MM.1S (cell line): ENCODE data around the gene PELI1.
A peak's percentile ranks its signal among the peaks of the same experiment; 100 is the strongest.

Experiments
- DNase-seq: peaks from one replicate; pipeline ENCODE4 v3.0.0-alpha.2; 2015
- H2AFZ ChIP-seq: fragments of 300-600 bp; sonication (generic); 2 replicates; pipeline ENCODE4 v1.6.0; 2016; ENCODE audit warnings: antibody characterized with exemption, low read length
- H3F3A ChIP-seq: fragments of 300-600 bp; sonication (generic); 2 replicates; pipeline ENCODE4 v1.6.1; 2016; ENCODE audit warnings: mild to moderate bottlenecking, antibody characterized with exemption, low read length, moderate library complexity, mixed read lengths; ENCODE audit not compliant: insufficient read depth
- H3K27ac ChIP-seq: fragments of 300-600 bp; sonication (generic); 2 replicates; pipeline ENCODE4 v1.5.1; 2016; ENCODE audit warnings: mild to moderate bottlenecking, low read length
- H3K27me3 ChIP-seq: fragments of 300-600 bp; sonication (generic); replicated peaks from 2 replicates; pipeline ENCODE4 v1.6.0; 2016; ENCODE audit warnings: low read length; ENCODE audit not compliant: insufficient read depth
- H3K36me3 ChIP-seq: fragments of 300-600 bp; sonication (generic); replicated peaks from 2 replicates; pipeline ENCODE4 v1.6.1; 2016; ENCODE audit warnings: mild to moderate bottlenecking, low read length, mixed read lengths; ENCODE audit not compliant: insufficient read depth
- H3K4me1 ChIP-seq: fragments of 300-600 bp; sonication (generic); 2 replicates; pipeline ENCODE4 v1.6.1; 2016; ENCODE audit warnings: low read length, mixed read lengths
- H3K4me2 ChIP-seq: fragments of 300-600 bp; sonication (generic); 2 replicates; pipeline ENCODE4 v1.6.0; 2016; ENCODE audit warnings: low read depth, low read length
- H3K4me3 ChIP-seq: fragments of 300-600 bp; sonication (generic); 2 replicates; pipeline ENCODE4 v1.5.1; 2016; ENCODE audit warnings: low read length, mixed read lengths
- H3K79me2 ChIP-seq: fragments of 300-600 bp; sonication (generic); 2 replicates; pipeline ENCODE4 v1.6.1; 2016; ENCODE audit warnings: mixed run types, low read length, mixed read lengths
- H3K9ac ChIP-seq: fragments of 300-600 bp; sonication (generic); 2 replicates; pipeline ENCODE4 v1.6.1; 2016; ENCODE audit warnings: low read length, mixed read lengths
- H3K9me2 ChIP-seq: fragments of 300-600 bp; sonication (generic); replicated peaks from 2 replicates; pipeline ENCODE4 v1.6.1; 2016; ENCODE audit warnings: mild to moderate bottlenecking, low read length, mixed read lengths; ENCODE audit not compliant: insufficient read depth
- H3K9me3 ChIP-seq: fragments of 300-600 bp; sonication (generic); replicated peaks from 2 replicates; pipeline ENCODE4 v1.6.1; 2016; ENCODE audit warnings: mild to moderate bottlenecking, low read length, mixed read lengths; ENCODE audit not compliant: insufficient read depth
- H4K20me1 ChIP-seq: fragments of 300-600 bp; sonication (generic); 2 replicates; pipeline ENCODE4 v1.6.1; 2016; ENCODE audit warnings: mild to moderate bottlenecking, low read length, moderate library complexity, mixed read lengths; ENCODE audit not compliant: insufficient read depth
- EZH2 ChIP-seq: fragments of 300-600 bp; sonication (generic); optimal IDR thresholded peaks from 2 replicates; pipeline ENCODE3; 2017; ENCODE audit warnings: low read depth, mild to moderate bottlenecking, antibody characterized with exemption, low read length, mixed read lengths
- EZH2phosphoT487 ChIP-seq: fragments of 300-600 bp; sonication (generic); IDR thresholded peaks from 2 replicates; pipeline ENCODE4 v1.6.1; 2018; ENCODE audit warnings: antibody characterized with exemption, low read length
- TF ChIP-seq, protein P1 (sequence below): fragments of 300-600 bp; sonication (generic); IDR thresholded peaks from 2 replicates; pipeline ENCODE4 v1.5.1; 2016; ENCODE audit warnings: antibody characterized with exemption, low read length, mixed read lengths

The PELI1 gene

DNA sequence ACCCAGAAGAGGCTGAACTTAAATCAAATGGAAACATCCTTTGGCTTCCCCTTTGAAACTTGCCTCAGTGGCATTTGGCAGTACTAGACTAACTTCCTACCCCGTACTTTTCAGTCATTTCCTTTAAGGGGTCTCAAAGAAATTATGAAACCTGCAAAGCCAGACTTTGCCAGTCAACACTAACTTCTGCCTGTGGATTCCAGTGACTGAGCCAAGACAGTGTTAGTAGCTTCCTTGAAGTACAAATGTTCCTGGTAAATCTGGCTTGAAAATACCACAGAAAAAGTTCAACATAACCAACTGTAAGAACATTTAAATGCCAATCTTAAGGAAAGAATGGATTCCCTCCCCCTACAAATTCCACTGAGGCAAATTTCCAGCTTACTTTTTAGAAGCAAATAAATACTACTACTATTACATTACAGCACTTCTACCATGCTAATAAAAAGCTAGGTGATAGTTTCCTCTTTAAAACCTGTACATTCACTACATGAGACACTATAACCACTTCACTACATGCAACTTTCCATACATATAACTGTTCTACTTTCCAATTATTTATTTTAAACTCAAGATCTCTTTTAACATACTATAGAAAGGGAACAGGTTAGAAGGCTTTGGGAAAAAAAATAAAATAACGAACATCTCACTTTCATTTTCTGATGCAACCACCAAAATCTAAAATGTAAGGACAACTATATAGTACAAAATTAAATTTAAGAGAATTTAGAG lies 2.4 kb downstream of the PELI1 start:
- no peaks in the 10 kb centered on the region for H3K27me3 ChIP-seq
- no peaks in the 10 kb centered on the region for H3K36me3 ChIP-seq
- peaks cover 72% of the 10 kb centered on the region for H3K79me2 ChIP-seq
- H3F3A ChIP-seq, result peaks cover 23% of the 10 kb centered on the region
- peaks cover 24% of the 10 kb centered on the region for H3K4me1 ChIP-seq
- H3K9me2 ChIP-seq, result no peaks in the 10 kb centered on the region
- peak overlapping the region; percentile 91 for H3K4me2 ChIP-seq
- peak overlapping the region; percentile 62; the same call in 1 of the 2 replicates for H3K27ac ChIP-seq
- H2AFZ ChIP-seq, result no peak overlapping the region
- no peaks in the 10 kb centered on the region for H3K9me3 ChIP-seq
- no peaks in the 10 kb centered on the region for H4K20me1 ChIP-seq
- TF ChIP-seq EZH2phosphoT487 (no peak), EZH2 (no peak)
- TF ChIP-seq, protein P1, sequence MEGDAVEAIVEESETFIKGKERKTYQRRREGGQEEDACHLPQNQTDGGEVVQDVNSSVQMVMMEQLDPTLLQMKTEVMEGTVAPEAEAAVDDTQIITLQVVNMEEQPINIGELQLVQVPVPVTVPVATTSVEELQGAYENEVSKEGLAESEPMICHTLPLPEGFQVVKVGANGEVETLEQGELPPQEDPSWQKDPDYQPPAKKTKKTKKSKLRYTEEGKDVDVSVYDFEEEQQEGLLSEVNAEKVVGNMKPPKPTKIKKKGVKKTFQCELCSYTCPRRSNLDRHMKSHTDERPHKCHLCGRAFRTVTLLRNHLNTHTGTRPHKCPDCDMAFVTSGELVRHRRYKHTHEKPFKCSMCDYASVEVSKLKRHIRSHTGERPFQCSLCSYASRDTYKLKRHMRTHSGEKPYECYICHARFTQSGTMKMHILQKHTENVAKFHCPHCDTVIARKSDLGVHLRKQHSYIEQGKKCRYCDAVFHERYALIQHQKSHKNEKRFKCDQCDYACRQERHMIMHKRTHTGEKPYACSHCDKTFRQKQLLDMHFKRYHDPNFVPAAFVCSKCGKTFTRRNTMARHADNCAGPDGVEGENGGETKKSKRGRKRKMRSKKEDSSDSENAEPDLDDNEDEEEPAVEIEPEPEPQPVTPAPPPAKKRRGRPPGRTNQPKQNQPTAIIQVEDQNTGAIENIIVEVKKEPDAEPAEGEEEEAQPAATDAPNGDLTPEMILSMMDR, result no peak
- peak overlapping the region; percentile 96 for H3K4me3 ChIP-seq
- DNase-seq, result peak; percentile 9
- H3K9ac ChIP-seq, result peak overlapping the region; percentile 74

DNA sequence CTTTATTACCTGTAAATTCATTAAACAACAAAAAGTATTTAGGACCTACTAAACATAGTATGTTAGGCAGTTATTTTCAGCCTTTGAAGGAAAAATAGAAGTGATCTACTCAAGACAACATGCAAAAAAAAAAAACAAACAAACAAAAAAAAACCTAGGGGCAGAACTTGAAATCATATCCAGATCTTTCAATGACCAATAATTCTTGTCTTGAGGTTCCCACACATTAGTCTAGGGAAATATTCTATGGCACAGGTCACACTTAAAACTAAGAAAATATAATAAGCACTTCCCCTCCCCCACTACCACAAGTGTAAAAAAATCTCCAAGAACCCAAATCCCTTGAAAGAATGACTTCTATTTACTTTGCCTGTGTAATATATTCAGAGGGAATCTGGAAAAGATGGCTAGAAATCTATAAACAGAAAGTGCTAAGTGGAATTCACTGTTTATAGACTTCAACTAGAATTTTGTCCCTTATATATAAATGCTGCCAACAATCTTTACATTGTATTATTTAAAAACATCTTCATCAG lies 3.5 kb downstream of the PELI1 start:
- H3K27me3 ChIP-seq, result no peaks in the 10 kb centered on the region
- peak overlapping the region; percentile 26 for H3K4me3 ChIP-seq
- no peaks in the 10 kb centered on the region for H3K9me2 ChIP-seq
- no peaks in the 10 kb centered on the region for H3K9me3 ChIP-seq
- H2AFZ ChIP-seq, result no peak overlapping the region
- peaks cover 24% of the 10 kb centered on the region for H3K4me1 ChIP-seq
- H3K79me2 ChIP-seq, result peaks cover 83% of the 10 kb centered on the region
- H3K9ac ChIP-seq, result peak overlapping the region; percentile 17; the same call in 1 of the 2 replicates
- H3K36me3 ChIP-seq, result no peaks in the 10 kb centered on the region
- peaks cover 23% of the 10 kb centered on the region for H3F3A ChIP-seq
- H4K20me1 ChIP-seq, result no peaks in the 10 kb centered on the region
- H3K27ac ChIP-seq, result peak overlapping the region; percentile 23; the same call in 1 of the 2 replicates
- DNase-seq, result no peak
- H3K4me2 ChIP-seq, result peak overlapping the region; percentile 91
- TF ChIP-seq, protein P1, result no peak
- TF ChIP-seq EZH2phosphoT487 (no peak), EZH2 (no peak)

DNA sequence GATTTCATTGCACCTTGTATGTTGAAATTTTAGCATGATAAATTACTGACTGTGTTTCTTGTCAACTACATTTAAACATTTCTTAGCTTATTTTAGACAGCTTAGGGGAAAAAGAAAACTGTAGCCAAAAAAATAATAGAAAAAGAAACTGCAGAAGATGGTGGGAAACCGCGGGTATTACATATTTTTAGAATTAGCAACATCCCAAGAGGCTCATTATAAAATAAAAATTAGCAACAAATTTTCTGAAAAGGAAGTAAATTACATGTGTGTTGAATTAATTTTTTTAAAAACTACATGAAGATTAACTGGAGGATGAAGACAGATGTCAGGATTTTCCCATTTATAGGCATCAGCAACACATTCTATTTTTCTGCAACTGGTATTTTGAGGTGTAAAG lies 4.3 kb downstream of the PELI1 start:
- peaks cover 24% of the 10 kb centered on the region for H3K4me1 ChIP-seq
- H2AFZ ChIP-seq, result no peak overlapping the region
- H3K27me3 ChIP-seq, result no peaks in the 10 kb centered on the region
- TF ChIP-seq EZH2, result no peak
- peaks cover 23% of the 10 kb centered on the region for H3F3A ChIP-seq
- DNase-seq, result no peak
- peak overlapping the region; percentile 91 for H3K4me2 ChIP-seq
- H3K36me3 ChIP-seq, result no peaks in the 10 kb centered on the region
- no peaks in the 10 kb centered on the region for H4K20me1 ChIP-seq
- peak overlapping the region; percentile 17; the same call in 1 of the 2 replicates for H3K9ac ChIP-seq
- peak overlapping the region; percentile 26 for H3K4me3 ChIP-seq
- H3K79me2 ChIP-seq, result peaks cover 91% of the 10 kb centered on the region
- no peaks in the 10 kb centered on the region for H3K9me2 ChIP-seq
- H3K9me3 ChIP-seq, result no peaks in the 10 kb centered on the region
- H3K27ac ChIP-seq, result peak overlapping the region; percentile 23; the same call in 1 of the 2 replicates

DNA sequence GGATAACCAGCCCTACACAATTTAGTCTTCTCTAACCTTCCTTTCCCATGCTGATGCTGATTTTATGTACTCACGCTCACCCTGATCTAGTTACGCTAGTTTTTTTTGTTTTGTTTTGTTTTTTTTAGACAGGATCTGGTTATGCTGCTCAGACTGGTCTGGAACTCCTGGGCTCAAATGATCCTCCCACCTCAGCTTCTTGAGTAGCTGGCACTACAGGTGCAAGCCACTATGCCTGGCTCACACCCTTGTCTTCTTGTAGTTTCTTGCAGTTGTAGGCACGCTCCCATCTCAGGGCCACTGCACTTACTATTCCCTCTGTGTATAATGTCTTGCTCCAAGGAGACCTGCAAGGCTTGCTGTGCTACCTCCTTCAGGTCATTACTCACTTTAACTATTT lies 6.2 kb downstream of the PELI1 start:
- H3K9me2 ChIP-seq, result no peaks in the 10 kb centered on the region
- H3K4me3 ChIP-seq, result no peak overlapping the region
- no peak overlapping the region for H2AFZ ChIP-seq
- H3F3A ChIP-seq, result peaks cover 17% of the 10 kb centered on the region
- TF ChIP-seq, protein P1, result no peak
- TF ChIP-seq EZH2 (no peak), EZH2phosphoT487 (no peak)
- peaks cover 100% of the 10 kb centered on the region for H3K79me2 ChIP-seq
- H3K4me1 ChIP-seq, result peaks cover 24% of the 10 kb centered on the region
- H3K36me3 ChIP-seq, result no peaks in the 10 kb centered on the region; the same call in 1 of the 2 replicates
- no peaks in the 10 kb centered on the region for H3K9me3 ChIP-seq
- no peak overlapping the region for H3K27ac ChIP-seq
- no peak for DNase-seq
- H3K9ac ChIP-seq, result no peak overlapping the region
- no peaks in the 10 kb centered on the region for H4K20me1 ChIP-seq
- H3K4me2 ChIP-seq, result no peak overlapping the region
- H3K27me3 ChIP-seq, result no peaks in the 10 kb centered on the region
